Stimulated activated naive CD4-positive, alpha-beta T cell (primary cell): ENCODE measurements around the gene SDR42E2.
"Not testable (repeated sequence)": the region's sequence is repeated elsewhere in the genome, so short reads cannot be mapped to it uniquely, and the experiment has no call there.

Experiments used
- DNase-seq, 6 experiments: peaks; one replicate each; lab custom pipeline; 2025; lab: John Stamatoyannopoulos, UW

SDR42E2 gene

GRCh38 chr16:22213801-22214200 is 51.5 kb downstream of the SDR42E2 start:
- DNase-seq: no peak

GRCh38 chr16:22214402-22214801 is 52.1 kb downstream of the SDR42E2 start:
- DNase-seq: no peak

GRCh38 chr16:22214889-22215288 is 52.6 kb downstream of the SDR42E2 start:
- DNase-seq: no peak

GRCh38 chr16:22216191-22216831 is 54.0 kb downstream of the SDR42E2 start:
- DNase-seq: no peak

- DNase-seq: not testable (repeated sequence)
Measured at GRCh38 chr16:22216832-22217225, 54.5 kb downstream of the SDR42E2 start.

GRCh38 chr16:22217890-22218730 is 55.8 kb downstream of the SDR42E2 start:
- no peak for DNase-seq

- DNase-seq: no peak
Measured at GRCh38 chr16:22219389-22220068, 57.2 kb downstream of the SDR42E2 start.

- DNase-seq: no peak
Measured at GRCh38 chr16:22220069-22220440, 57.7 kb downstream of the SDR42E2 start.

- no peak for DNase-seq
Measured at GRCh38 chr16:22220714-22221113, 58.4 kb downstream of the SDR42E2 start.

GRCh38 chr16:22222006-22222405 is 59.7 kb downstream of the SDR42E2 start:
- no peak for DNase-seq

- DNase-seq: no peak
Measured at GRCh38 chr16:22222998-22223397, 60.7 kb downstream of the SDR42E2 start.

GRCh38 chr16:22225060-22225459 is 62.8 kb downstream of the SDR42E2 start:
- no peak for DNase-seq

- DNase-seq: no peak
Measured at GRCh38 chr16:22229889-22230288, 67.6 kb downstream of the SDR42E2 start.

GRCh38 chr16:22232277-22233036 is 70.2 kb downstream of the SDR42E2 start:
- DNase-seq: no peak

GRCh38 chr16:22233037-22233372 is 70.7 kb downstream of the SDR42E2 start:
- no peak for DNase-seq

- DNase-seq: no peak
Measured at GRCh38 chr16:22235839-22236745, 73.8 kb downstream of the SDR42E2 start.

- no peak for DNase-seq
Measured at GRCh38 chr16:22239131-22239805, 77.0 kb downstream of the SDR42E2 start.

GRCh38 chr16:22240023-22240710 is 77.9 kb downstream of the SDR42E2 start:
- no peak for DNase-seq
